Measurements from ENCODE around the gene LRRC36. TPM values are rescaled to one million over a fixed set of nuclear protein-coding genes. Genes with fewer than 3 reads are reported as not detected.

LRRC36 gene
- total RNA-seq, 4 donors from 2014 or later, result 0.30 to 4.6 (median 2.1) TPM; not detected in 1

DNA sequence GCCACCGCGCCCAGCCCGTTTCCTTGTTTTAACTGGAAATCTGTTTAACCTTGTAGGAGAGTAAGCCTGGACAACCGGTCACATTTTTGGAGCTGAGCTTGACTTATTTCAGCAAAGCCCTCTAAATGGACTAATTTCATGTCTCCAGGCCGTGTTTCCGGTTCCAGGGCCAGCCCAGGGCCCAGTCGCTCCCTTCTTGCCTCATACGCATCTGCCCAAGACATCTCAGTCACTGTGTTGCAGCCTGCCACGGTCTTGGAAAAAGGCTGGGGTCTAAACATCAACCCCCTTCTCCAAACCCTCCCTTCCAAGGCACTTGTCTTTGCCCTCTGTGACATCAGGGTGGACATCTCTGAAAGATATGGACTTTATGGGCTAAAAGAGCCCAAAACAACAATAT is 28.3 kb upstream of the LRRC36 start:
- Histone ChIP-seq H3K27ac (no peak overlapping the region), H3K4me1 (peaks cover 0 to 23% (median 0%) of the 10 kb centered on the region in 4 donors), H3K9me3 (no peaks in the 10 kb centered on the region), H3K27me3 (no peaks in the 10 kb centered on the region), H3K36me3 (no peaks in the 10 kb centered on the region), H3K4me3 (no peak overlapping the region)
- 94 to 96% methylated on average over 9 of the region's 9 CpGs for WGBS, 2 donors
- TF ChIP-seq CTCF (IDR thresholded peaks at IDR 0.05) (no peak), EP300 (IDR thresholded peaks at IDR 0.05) (no peak), POLR2A (IDR thresholded peaks at IDR 0.05) (no peak)
- DNase-seq (ENCODE audit: low spot score in 2 of 2), result no peak

DNA sequence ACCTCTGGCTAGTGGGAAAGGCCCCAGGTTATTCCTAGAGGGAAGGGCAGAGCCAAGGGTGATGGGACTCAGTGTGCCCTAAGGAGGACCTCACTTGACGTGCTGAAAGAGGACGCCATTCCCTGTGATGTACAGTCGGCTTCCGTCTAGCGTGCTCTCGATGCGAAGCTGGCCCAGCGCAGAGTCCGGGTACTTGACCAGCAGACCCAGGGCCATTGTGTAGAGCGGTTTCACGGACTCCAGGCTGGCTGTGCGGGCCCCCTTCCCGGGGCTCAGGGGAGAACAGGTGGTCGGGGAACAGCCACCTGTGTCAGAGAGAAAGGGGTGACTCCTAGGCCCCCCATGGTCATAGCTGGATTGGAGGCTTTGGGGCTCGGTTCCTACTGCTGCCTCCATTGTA is 27.3 kb upstream of the LRRC36 start:
- peaks cover 0 to 23% (median 0%) of the 10 kb centered on the region in 4 donors for H3K4me1 ChIP-seq
- H3K36me3 ChIP-seq, result no peaks in the 10 kb centered on the region
- H3K4me3 ChIP-seq, result no peak overlapping the region
- WGBS, 2 donors, result 94 to 97% methylated on average over 15 of the region's 15 CpGs
- H3K27me3 ChIP-seq, result no peaks in the 10 kb centered on the region
- peak overlapping the region in 1 of 4 donors; percentile 29 for H3K27ac ChIP-seq
- no peaks in the 10 kb centered on the region for H3K9me3 ChIP-seq
- no peak for DNase-seq (ENCODE audit: low spot score in 2 of 2)
- no peak for TF ChIP-seq POLR2A (IDR thresholded peaks at IDR 0.05)
- TF ChIP-seq CTCF (IDR thresholded peaks at IDR 0.05), result no peak
- no peak for TF ChIP-seq EP300 (IDR thresholded peaks at IDR 0.05)

DNA sequence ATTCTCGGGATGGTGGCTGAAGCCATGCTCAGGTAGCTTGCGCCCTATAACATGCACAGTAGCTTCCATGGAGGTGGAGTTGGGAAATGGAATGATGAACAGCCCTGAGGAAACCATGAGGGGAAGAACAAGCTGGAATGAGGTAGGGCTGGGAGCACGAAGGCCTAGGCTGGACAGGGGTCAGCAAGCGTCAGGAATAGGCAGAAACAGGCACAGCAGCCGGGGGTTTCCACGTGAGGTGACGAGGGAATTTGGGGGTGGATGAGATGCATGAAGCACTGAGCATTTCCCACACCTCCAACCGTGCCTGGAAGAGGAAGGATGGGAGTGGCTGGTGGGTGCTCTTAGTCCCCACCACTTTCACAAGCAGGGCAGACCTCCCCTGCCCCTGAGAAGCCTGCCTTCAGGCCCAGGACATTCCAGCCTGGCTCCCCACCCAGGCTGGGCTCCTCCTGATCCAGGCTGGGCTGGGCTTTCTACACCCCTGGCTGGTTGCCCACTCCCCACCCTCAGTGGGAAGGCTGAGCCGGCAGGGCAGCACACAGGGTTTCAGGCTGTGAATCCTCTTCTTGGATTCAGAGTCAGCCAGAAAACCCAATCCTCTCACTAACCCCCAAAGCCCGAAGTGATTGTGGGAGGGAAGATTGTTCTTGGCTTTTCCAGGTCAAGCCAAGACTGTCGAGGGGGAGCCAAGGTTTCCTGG is 25.4 kb upstream of the LRRC36 start:
- Histone ChIP-seq H3K27ac (peak overlapping the region; percentile 46 to 84 (median 68)), H3K4me1 (peaks cover 0 to 13% (median 0%) of the 10 kb centered on the region in 4 donors), H3K27me3 (no peaks in the 10 kb centered on the region), H3K4me3 (no peak overlapping the region), H3K36me3 (no peaks in the 10 kb centered on the region), H3K9me3 (no peaks in the 10 kb centered on the region)
- 61 to 62% methylated on average over 11 of the region's 11 CpGs for WGBS, 2 donors
- peak; percentile 60 to 70 for DNase-seq (ENCODE audit: low spot score in 2 of 2)
- TF ChIP-seq EP300 (IDR thresholded peaks at IDR 0.05), result no peak
- TF ChIP-seq CTCF (IDR thresholded peaks at IDR 0.05), result no peak
- no peak for TF ChIP-seq POLR2A (IDR thresholded peaks at IDR 0.05)

DNA sequence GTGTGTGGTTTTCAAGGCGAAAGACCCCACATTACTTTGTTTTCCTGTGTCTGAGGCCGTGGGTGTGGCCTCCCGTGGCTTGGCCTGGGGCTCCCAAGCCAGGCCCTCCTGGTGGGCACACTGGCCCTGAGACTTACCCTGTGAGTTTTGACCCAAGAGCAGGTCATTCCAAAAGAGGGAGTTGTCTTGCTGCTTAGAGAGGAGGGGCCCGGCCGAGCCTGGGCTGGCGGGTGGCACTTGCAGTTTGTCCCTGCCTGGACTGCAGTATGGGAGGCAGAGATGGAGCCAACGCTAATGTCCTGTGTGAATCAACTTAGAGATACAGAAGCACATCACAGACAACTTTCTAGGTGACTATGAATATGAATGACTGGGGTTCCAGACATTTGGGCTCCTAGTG is 24.5 kb upstream of the LRRC36 start:
- 61 to 76% methylated on average over 7 of the region's 7 CpGs for WGBS, 2 donors
- no peak for DNase-seq (ENCODE audit: low spot score in 2 of 2)
- H3K36me3 ChIP-seq, result no peaks in the 10 kb centered on the region
- no peaks in the 10 kb centered on the region for H3K9me3 ChIP-seq
- H3K27ac ChIP-seq, result peak overlapping the region; percentile 46 to 84 (median 68)
- H3K4me3 ChIP-seq, result peak overlapping the region in 1 of 4 donors; percentile 19
- H3K4me1 ChIP-seq, result peaks cover 0 to 13% (median 0%) of the 10 kb centered on the region in 4 donors
- no peaks in the 10 kb centered on the region for H3K27me3 ChIP-seq
- TF ChIP-seq CTCF (IDR thresholded peaks at IDR 0.05) (no peak), EP300 (IDR thresholded peaks at IDR 0.05) (no peak), POLR2A (IDR thresholded peaks at IDR 0.05) (no peak)

DNA sequence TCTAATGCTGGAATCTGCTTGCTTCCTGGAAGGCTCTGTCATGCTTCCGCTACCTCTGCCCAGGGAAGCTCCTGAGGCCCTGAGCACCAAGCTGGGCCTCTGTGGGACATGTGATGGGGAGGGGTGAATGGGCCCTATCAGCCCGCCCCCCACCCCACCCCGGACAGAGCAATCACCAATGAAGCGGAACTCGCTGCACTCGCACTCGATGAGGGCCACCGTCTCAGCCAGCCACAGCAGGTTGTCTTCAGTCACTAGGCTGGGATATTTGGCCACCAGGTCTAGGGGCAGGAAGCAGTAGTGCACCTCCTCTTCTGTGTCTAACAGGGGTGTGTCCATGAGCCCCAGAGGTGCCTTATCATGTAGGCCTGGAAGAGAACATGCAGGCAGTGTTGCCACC is 23.6 kb upstream of the LRRC36 start:
- no peak for TF ChIP-seq CTCF (IDR thresholded peaks at IDR 0.05)
- no peak for TF ChIP-seq EP300 (IDR thresholded peaks at IDR 0.05)
- TF ChIP-seq POLR2A (IDR thresholded peaks at IDR 0.05), result no peak
- WGBS, 2 donors, result 63 to 83% methylated on average over 2 to 8 of the region's 8 CpGs
- no peaks in the 10 kb centered on the region for H3K9me3 ChIP-seq
- no peak for DNase-seq (ENCODE audit: low spot score in 2 of 2)
- H3K27ac ChIP-seq, result peak overlapping the region; percentile 15 to 84 (median 56)
- H3K27me3 ChIP-seq, result no peaks in the 10 kb centered on the region
- H3K4me3 ChIP-seq, result no peak overlapping the region
- peaks cover 0 to 13% (median 0%) of the 10 kb centered on the region in 4 donors for H3K4me1 ChIP-seq
- no peaks in the 10 kb centered on the region for H3K36me3 ChIP-seq

Measured in tibial nerve (tissue), 4 donors.